Colonic mucosa (tissue), 4 donors: ENCODE measurements around the gene PRSS53. TPM values are rescaled to one million over a fixed set of nuclear protein-coding genes. Genes with fewer than 3 reads are reported as not detected.

Experiments
- DNase-seq: peaks from one replicate; pipeline ENCODE4 v3.0.0-alpha.2; 2020
- H3K27ac ChIP-seq: fragments of 200-600 bp; one replicate; pipeline ENCODE4 v1.8.0; 2021
- H3K27me3 ChIP-seq: fragments of 200-600 bp; one replicate; pipeline ENCODE4 v1.8.0; 2021
- H3K36me3 ChIP-seq: fragments of 200-600 bp; one replicate; pipeline ENCODE4 v1.8.0; 2021
- H3K4me1 ChIP-seq: fragments of 200-600 bp; one replicate; pipeline ENCODE4 v1.8.0; 2021; ENCODE audit warnings: mild to moderate bottlenecking
- H3K4me3 ChIP-seq: fragments of 200-600 bp; one replicate; pipeline ENCODE4 v1.8.0; 2021
- H3K9ac ChIP-seq, 2 donors: one replicate each; pipeline ENCODE4 v1.7.0; 2013; ENCODE audit warnings: control low read depth in 2 of 2, low read depth in 2 of 2, low read length in 2 of 2
- H3K9me3 ChIP-seq: fragments of 200-600 bp; one replicate; pipeline ENCODE4 v1.8.0; 2021
- CTCF ChIP-seq: fragments of 200-600 bp; IDR thresholded peaks from one replicate; pipeline ENCODE4 v1.8.0; 2022; ENCODE audit warnings: antibody characterized with exemption, mild to moderate bottlenecking
- intact Hi-C: fragments of 100-400 bp; cut with DNase I; formaldehyde crosslinking; loops from one replicate; pipeline ENCODE4 v1.14.1; 2022
- total RNA-seq, 2 donors: library from RNA; stranded (reverse); fragmentation: NEBNext Ultra II Directional in 1 of 2; extraction: Animal tissue kit (Norgen Biotek cat#: 25700) in 1 of 2; gene quantifications; one replicate each; pipeline ENCODE4 v1.2.1, GENCODE V29; 2021
- donor health status: healthy.
- donor health status: DM: no; HTN: no; CAD: no.
- donor health status: DM: no; HTN: no; CAD: no.

PRSS53 gene
- total RNA-seq, 2 donors from 2014 or later, result 0.77 to 2.6 TPM

- Histone ChIP-seq H3K4me1 (peaks cover 35% of the 10 kb centered on the region), H3K4me3 (no peak overlapping the region), H3K27ac (peak overlapping the region; percentile 98), H3K9ac (peak overlapping the region in 1 of 2 donors; percentile 100), H3K9me3 (no peaks in the 10 kb centered on the region), H3K27me3 (no peaks in the 10 kb centered on the region), H3K36me3 (no peaks in the 10 kb centered on the region)
- peak; percentile 96 for DNase-seq
- no peak for TF ChIP-seq CTCF
- intact Hi-C loops, result no loop called here
These were observed 42.2 kb upstream of the PRSS53 start for GRCh38 chr16:31130899-31131298.

- Histone ChIP-seq H3K4me3 (no peak overlapping the region), H3K9ac (peak overlapping the region; percentile 38 to 100), H3K4me1 (peaks cover 35% of the 10 kb centered on the region), H3K27me3 (no peaks in the 10 kb centered on the region), H3K9me3 (no peaks in the 10 kb centered on the region), H3K27ac (peak overlapping the region; percentile 98), H3K36me3 (no peaks in the 10 kb centered on the region)
- TF ChIP-seq CTCF, result no peak
- intact Hi-C loops, result no loop called here
- no peak for DNase-seq
These were observed 41.7 kb upstream of the PRSS53 start for GRCh38 chr16:31130336-31130891.

DNA sequence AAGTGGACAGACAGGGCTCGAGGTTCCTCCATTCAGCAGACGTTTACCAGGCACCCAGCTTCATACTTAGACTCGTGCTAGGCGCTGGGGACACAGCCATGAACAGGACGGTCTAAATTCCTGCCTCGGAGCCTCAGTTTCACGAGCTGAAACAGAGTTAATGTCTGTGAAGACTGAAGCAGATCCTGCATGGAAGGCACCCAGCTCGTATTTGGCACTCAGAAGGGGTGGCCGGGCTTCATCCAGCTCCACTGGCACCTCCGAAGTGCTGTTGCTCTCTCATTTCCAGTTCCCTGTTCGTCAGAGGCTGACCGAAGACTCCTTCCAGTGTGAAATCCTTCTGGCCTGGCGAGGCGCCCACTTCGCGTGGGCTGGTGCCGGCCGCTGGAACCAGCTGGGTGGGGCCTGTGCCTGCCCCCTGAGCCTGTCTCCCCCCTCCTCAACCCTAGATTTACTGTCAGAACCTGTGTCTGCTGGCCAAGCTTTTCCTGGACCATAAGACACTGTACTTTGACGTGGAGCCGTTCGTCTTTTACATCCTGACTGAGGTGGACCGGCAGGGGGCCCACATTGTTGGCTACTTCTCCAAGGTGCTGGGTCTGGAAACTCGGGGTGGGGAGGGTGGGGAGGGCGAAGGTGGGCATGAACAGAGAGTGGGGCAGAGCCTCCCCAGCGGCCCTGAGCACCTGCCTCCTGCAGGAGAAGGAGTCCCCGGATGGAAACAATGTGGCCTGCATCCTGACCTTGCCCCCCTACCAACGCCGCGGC lies 41.0 kb upstream of the PRSS53 start:
- Histone ChIP-seq H3K36me3 (no peaks in the 10 kb centered on the region), H3K4me1 (peaks cover 35% of the 10 kb centered on the region), H3K27ac (peak overlapping the region; percentile 98), H3K9me3 (no peaks in the 10 kb centered on the region), H3K9ac (peak overlapping the region; percentile 54 to 100), H3K27me3 (no peaks in the 10 kb centered on the region), H3K4me3 (no peak overlapping the region)
- intact Hi-C loops, result no loop called here
- TF ChIP-seq CTCF, result no peak
- no peak for DNase-seq

- H3K4me1 ChIP-seq, result peaks cover 35% of the 10 kb centered on the region
- peak overlapping the region; percentile 98 for H3K27ac ChIP-seq
- H3K36me3 ChIP-seq, result no peaks in the 10 kb centered on the region
- DNase-seq, result peak; percentile 82
- peak overlapping the region; percentile 54 to 100 for H3K9ac ChIP-seq
- no peaks in the 10 kb centered on the region for H3K9me3 ChIP-seq
- TF ChIP-seq CTCF, result no peak
- H3K27me3 ChIP-seq, result no peaks in the 10 kb centered on the region
- intact Hi-C loops, result no loop called here
- no peak overlapping the region for H3K4me3 ChIP-seq
These were observed 40.2 kb upstream of the PRSS53 start for GRCh38 chr16:31128711-31129567.

GRCh38 chr16:31127182-31127581 lies 38.4 kb upstream of the PRSS53 start:
- no peak for TF ChIP-seq CTCF
- no peak for DNase-seq
- peak overlapping the region in 1 of 2 donors; percentile 100 for H3K9ac ChIP-seq
- H3K27me3 ChIP-seq, result no peaks in the 10 kb centered on the region
- H3K27ac ChIP-seq, result peak overlapping the region; percentile 98
- H3K4me1 ChIP-seq, result peaks cover 26% of the 10 kb centered on the region
- H3K9me3 ChIP-seq, result no peaks in the 10 kb centered on the region
- intact Hi-C loops, result no loop called here
- H3K36me3 ChIP-seq, result peaks cover 3% of the 10 kb centered on the region
- no peak overlapping the region for H3K4me3 ChIP-seq
